Measurements from ENCODE around the gene EIF5A. TPM values are rescaled to one million over a fixed set of nuclear protein-coding genes. Genes with fewer than 3 reads are reported as not detected.
"Not testable (repeated sequence)": the region's sequence is repeated elsewhere in the genome, so short reads cannot be mapped to it uniquely, and the experiment has no call there.

EIF5A gene
- polyA plus RNA-seq, 4 donors: 238 to 606 (median 340) TPM

DNA sequence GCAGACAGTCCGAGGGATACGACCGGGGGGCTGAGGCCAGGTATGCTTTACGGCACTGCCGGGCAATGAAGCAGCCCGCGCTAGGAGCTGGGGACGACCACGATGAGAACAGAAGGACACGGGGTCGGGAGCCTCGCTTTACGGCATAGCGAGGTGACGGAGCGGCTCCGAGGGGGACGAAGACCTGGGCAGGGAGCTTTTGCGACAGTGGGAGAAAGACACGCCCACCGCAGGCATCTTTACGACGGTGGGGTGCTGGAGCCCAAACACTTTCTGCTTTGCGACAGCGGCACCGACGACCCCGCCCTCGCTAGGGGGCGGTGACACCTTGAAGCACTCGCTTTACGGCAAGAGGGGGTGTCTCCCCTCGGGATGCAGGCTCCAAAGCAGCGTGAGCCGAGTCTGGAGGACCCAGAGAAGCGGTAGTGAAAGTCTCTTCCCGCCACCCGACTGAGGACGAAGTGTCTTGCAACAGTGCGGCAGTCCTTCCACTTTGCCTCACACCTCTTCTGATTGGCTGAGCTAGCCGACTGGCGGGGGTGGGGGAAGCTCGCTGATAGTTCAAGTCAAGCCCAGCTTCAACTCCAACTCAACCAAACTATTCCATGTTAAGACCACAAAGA lies 22.1 kb downstream of the EIF5A start:
- H3K9me3 ChIP-seq (ENCODE audit: control insufficient read depth in 2 of 2, insufficient read depth in 1 of 2, low read depth in 1 of 2, low read length in 1 of 2): no peaks in the 10 kb centered on the region
- H3K27me3 ChIP-seq (ENCODE audit: control insufficient read depth in 3 of 3, insufficient read depth in 3 of 3, low read length in 3 of 3): peaks cover 0 to 5% (median 0%) of the 10 kb centered on the region in 3 donors
- H3K4me1 ChIP-seq (ENCODE audit: control insufficient read depth in 3 of 3, insufficient read depth in 2 of 3, low read depth in 1 of 3, low read length in 2 of 3): peaks cover 0 to 16% (median 0%) of the 10 kb centered on the region in 3 donors
- peak overlapping the region; percentile 69 to 84 (median 78) for H3K4me3 ChIP-seq (ENCODE audit: low read depth in 1 of 3, low read length in 3 of 3)
- DNase-seq (peak; percentile 98 to 99), FAIRE-seq (no peak)
- peak overlapping the region; percentile 73 to 88 (median 84) for H3K27ac ChIP-seq (ENCODE audit: low read depth in 1 of 3, low read length in 2 of 3)
- H3K36me3 ChIP-seq (ENCODE audit: control insufficient read depth in 3 of 3, insufficient read depth in 2 of 3, low read depth in 1 of 3, low read length in 3 of 3): peaks cover 0 to 30% (median 0%) of the 10 kb centered on the region in 3 donors
- 0 to 1% (median 0%) methylated on average over 42 to 43 of the region's 43 CpGs for WGBS, 3 donors

GRCh38 chr17:7329997-7330637 lies 22.7 kb downstream of the EIF5A start:
- FAIRE-seq (no peak), DNase-seq (peak in 1 of 2 donors; percentile 81)
- Histone ChIP-seq H3K36me3 (ENCODE audit: control insufficient read depth in 3 of 3, insufficient read depth in 2 of 3, low read depth in 1 of 3, low read length in 3 of 3) (peaks cover 0 to 24% (median 0%) of the 10 kb centered on the region in 3 donors), H3K9me3 (ENCODE audit: control insufficient read depth in 2 of 2, insufficient read depth in 1 of 2, low read depth in 1 of 2, low read length in 1 of 2) (no peaks in the 10 kb centered on the region), H3K27ac (ENCODE audit: low read depth in 1 of 3, low read length in 2 of 3) (peak overlapping the region; percentile 69 to 88 (median 84)), H3K27me3 (ENCODE audit: control insufficient read depth in 3 of 3, insufficient read depth in 3 of 3, low read length in 3 of 3) (peaks cover 0 to 5% (median 0%) of the 10 kb centered on the region in 3 donors), H3K4me3 (ENCODE audit: low read depth in 1 of 3, low read length in 3 of 3) (peak overlapping the region; percentile 69 to 84 (median 78)), H3K4me1 (ENCODE audit: control insufficient read depth in 3 of 3, insufficient read depth in 2 of 3, low read depth in 1 of 3, low read length in 2 of 3) (peaks cover 0 to 18% (median 0%) of the 10 kb centered on the region in 3 donors)
- WGBS, 3 donors: 0 to 1% (median 1%) methylated on average over 26 to 34 of the region's 34 CpGs

- peaks cover 0 to 18% (median 0%) of the 10 kb centered on the region in 3 donors for H3K4me1 ChIP-seq (ENCODE audit: control insufficient read depth in 3 of 3, insufficient read depth in 2 of 3, low read depth in 1 of 3, low read length in 2 of 3)
- H3K27me3 ChIP-seq (ENCODE audit: control insufficient read depth in 3 of 3, insufficient read depth in 3 of 3, low read length in 3 of 3): peaks cover 0 to 5% (median 0%) of the 10 kb centered on the region in 3 donors
- FAIRE-seq: no peak
- H3K9me3 ChIP-seq (ENCODE audit: control insufficient read depth in 2 of 2, insufficient read depth in 1 of 2, low read depth in 1 of 2, low read length in 1 of 2): no peaks in the 10 kb centered on the region
- no peak for DNase-seq
- peak overlapping the region in 2 of 3 donors; percentile 55 to 88 for H3K27ac ChIP-seq (ENCODE audit: low read depth in 1 of 3, low read length in 2 of 3)
- 52 to 67% (median 59%) methylated on average over 13 of the region's 13 CpGs for WGBS, 3 donors
- H3K36me3 ChIP-seq (ENCODE audit: control insufficient read depth in 3 of 3, insufficient read depth in 2 of 3, low read depth in 1 of 3, low read length in 3 of 3): peaks cover 0 to 19% (median 0%) of the 10 kb centered on the region in 3 donors
- H3K4me3 ChIP-seq (ENCODE audit: low read depth in 1 of 3, low read length in 3 of 3): peak overlapping the region in 2 of 3 donors; percentile 69 to 84
Measured at GRCh38 chr17:7330638-7331015, 23.2 kb downstream of the EIF5A start.

- DNase-seq: no peak
- Histone ChIP-seq H3K27ac (ENCODE audit: low read depth in 1 of 3, low read length in 2 of 3) (peak overlapping the region in 1 of 3 donors; percentile 48), H3K4me3 (ENCODE audit: low read depth in 1 of 3, low read length in 3 of 3) (no peak overlapping the region), H3K27me3 (ENCODE audit: control insufficient read depth in 3 of 3, insufficient read depth in 3 of 3, low read length in 3 of 3) (peaks cover 0 to 11% (median 0%) of the 10 kb centered on the region in 3 donors), H3K9me3 (ENCODE audit: control insufficient read depth in 2 of 2, insufficient read depth in 1 of 2, low read depth in 1 of 2, low read length in 1 of 2) (no peaks in the 10 kb centered on the region), H3K4me1 (ENCODE audit: control insufficient read depth in 3 of 3, insufficient read depth in 2 of 3, low read depth in 1 of 3, low read length in 2 of 3) (peaks cover 0 to 18% (median 0%) of the 10 kb centered on the region in 3 donors), H3K36me3 (ENCODE audit: control insufficient read depth in 3 of 3, insufficient read depth in 2 of 3, low read depth in 1 of 3, low read length in 3 of 3) (peaks cover 0 to 4% (median 0%) of the 10 kb centered on the region in 3 donors)
- no peak for FAIRE-seq
- WGBS, 3 donors: 50 to 61% (median 58%) methylated on average over 6 to 7 of the region's 7 CpGs
Measured at GRCh38 chr17:7332111-7332510, 24.7 kb downstream of the EIF5A start.

GRCh38 chr17:7332600-7333069 lies 25.2 kb downstream of the EIF5A start:
- not testable (repeated sequence) for H3K9me3 ChIP-seq (ENCODE audit: control insufficient read depth in 2 of 2, insufficient read depth in 1 of 2, low read depth in 1 of 2, low read length in 1 of 2); FAIRE-seq; H3K4me3 ChIP-seq (ENCODE audit: low read depth in 1 of 3, low read length in 3 of 3); H3K36me3 ChIP-seq (ENCODE audit: control insufficient read depth in 3 of 3, insufficient read depth in 2 of 3, low read depth in 1 of 3, low read length in 3 of 3); DNase-seq
- Histone ChIP-seq H3K27me3 (ENCODE audit: control insufficient read depth in 3 of 3, insufficient read depth in 3 of 3, low read length in 3 of 3) (peaks cover 0 to 11% (median 0%) of the 10 kb centered on the region in 3 donors), H3K4me1 (ENCODE audit: control insufficient read depth in 3 of 3, insufficient read depth in 2 of 3, low read depth in 1 of 3, low read length in 2 of 3) (peaks cover 0 to 18% (median 0%) of the 10 kb centered on the region in 3 donors), H3K27ac (ENCODE audit: low read depth in 1 of 3, low read length in 2 of 3) (peak overlapping the region in 1 of 3 donors; percentile 48)
- 29 to 34% (median 34%) methylated on average over 14 of the region's 14 CpGs for WGBS, 3 donors

DNA sequence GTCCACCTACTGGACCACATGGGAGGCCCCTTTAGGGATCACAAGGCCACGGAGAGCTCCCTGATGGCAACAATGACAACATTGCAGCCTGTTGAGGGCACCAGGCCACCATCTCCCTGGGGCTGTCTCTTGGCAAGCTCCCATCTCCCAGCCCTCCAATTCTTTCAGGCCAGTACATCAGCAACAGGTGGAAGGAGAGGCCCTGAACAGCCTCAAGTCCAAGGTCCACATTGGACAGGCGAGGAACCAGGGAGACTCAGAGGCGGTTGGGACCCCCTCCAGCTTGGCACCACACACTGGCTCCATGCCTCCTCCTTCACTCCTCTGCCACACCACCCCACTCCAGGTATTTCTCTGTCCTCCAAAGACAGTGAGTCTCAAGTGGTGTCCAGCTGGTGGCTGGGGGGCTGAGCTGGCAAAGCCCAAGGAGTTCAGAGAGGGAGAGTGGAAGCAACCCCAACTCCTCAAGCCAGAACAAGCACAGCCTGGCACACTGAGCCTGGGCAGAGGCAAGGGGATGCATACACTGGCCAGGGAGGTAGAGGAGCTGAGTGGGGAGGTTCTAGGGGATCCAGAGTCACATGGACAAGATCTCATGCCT lies 27.6 kb downstream of the EIF5A start:
- 18 to 76% (median 31%) methylated on average over 3 of the region's 3 CpGs for WGBS, 3 donors
- Histone ChIP-seq H3K27ac (ENCODE audit: low read depth in 1 of 3, low read length in 2 of 3) (no peak overlapping the region), H3K9me3 (ENCODE audit: control insufficient read depth in 2 of 2, insufficient read depth in 1 of 2, low read depth in 1 of 2, low read length in 1 of 2) (no peaks in the 10 kb centered on the region), H3K4me1 (ENCODE audit: control insufficient read depth in 3 of 3, insufficient read depth in 2 of 3, low read depth in 1 of 3, low read length in 2 of 3) (peaks cover 0 to 9% (median 0%) of the 10 kb centered on the region in 3 donors), H3K27me3 (ENCODE audit: control insufficient read depth in 3 of 3, insufficient read depth in 3 of 3, low read length in 3 of 3) (peaks cover 0 to 13% (median 0%) of the 10 kb centered on the region in 3 donors), H3K4me3 (ENCODE audit: low read depth in 1 of 3, low read length in 3 of 3) (no peak overlapping the region), H3K36me3 (ENCODE audit: control insufficient read depth in 3 of 3, insufficient read depth in 2 of 3, low read depth in 1 of 3, low read length in 3 of 3) (no peaks in the 10 kb centered on the region)
- no peak for FAIRE-seq
- no peak for DNase-seq

DNA sequence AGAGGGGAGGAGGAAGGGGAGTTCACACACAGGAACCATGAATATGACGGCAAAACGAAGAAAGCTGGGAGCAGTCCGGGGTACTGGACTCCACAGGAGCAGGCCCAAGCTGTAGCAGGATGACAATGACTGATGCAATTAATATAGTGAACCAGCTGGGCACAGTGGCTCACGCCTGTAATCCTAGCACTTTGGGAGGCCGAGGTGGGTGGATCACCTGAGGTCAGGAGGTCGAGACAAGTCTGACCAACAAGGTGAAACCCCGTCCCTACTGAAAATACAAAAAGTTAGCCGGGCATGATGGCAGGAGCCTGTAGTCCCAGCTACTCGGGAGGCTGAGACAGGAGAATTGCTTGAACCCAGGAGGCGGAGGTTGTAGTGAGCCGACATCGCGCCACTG lies 28.3 kb downstream of the EIF5A start:
- H3K27me3 ChIP-seq (ENCODE audit: control insufficient read depth in 3 of 3, insufficient read depth in 3 of 3, low read length in 3 of 3): peaks cover 0 to 13% (median 0%) of the 10 kb centered on the region in 3 donors
- not testable (repeated sequence) for FAIRE-seq; H3K4me1 ChIP-seq (ENCODE audit: control insufficient read depth in 3 of 3, insufficient read depth in 2 of 3, low read depth in 1 of 3, low read length in 2 of 3); DNase-seq; H3K4me3 ChIP-seq (ENCODE audit: low read depth in 1 of 3, low read length in 3 of 3); H3K36me3 ChIP-seq (ENCODE audit: control insufficient read depth in 3 of 3, insufficient read depth in 2 of 3, low read depth in 1 of 3, low read length in 3 of 3); H3K9me3 ChIP-seq (ENCODE audit: control insufficient read depth in 2 of 2, insufficient read depth in 1 of 2, low read depth in 1 of 2, low read length in 1 of 2)
- 82 to 88% (median 87%) methylated on average over 13 of the region's 13 CpGs for WGBS, 3 donors
- peak overlapping the region in 1 of 3 donors; percentile 2 for H3K27ac ChIP-seq (ENCODE audit: low read depth in 1 of 3, low read length in 2 of 3)
